Measurements from ENCODE around the gene CTNNBIP1.

DNA sequence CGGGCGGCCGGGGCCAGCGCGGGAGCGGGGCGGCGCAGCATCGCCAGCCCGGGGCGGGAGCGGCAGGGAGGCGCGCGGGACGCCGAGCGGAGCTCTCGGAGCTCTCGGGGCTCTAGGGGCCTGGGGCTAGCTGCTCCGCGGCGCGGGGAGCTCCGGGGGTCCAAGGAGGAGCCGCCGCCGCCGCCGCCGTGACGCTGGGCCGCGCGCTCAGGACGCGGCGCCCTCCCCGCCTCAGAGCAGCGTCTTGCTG is 86.5 kb downstream of the CTNNBIP1 start:
- TF ChIP-seq, protein P1, sequence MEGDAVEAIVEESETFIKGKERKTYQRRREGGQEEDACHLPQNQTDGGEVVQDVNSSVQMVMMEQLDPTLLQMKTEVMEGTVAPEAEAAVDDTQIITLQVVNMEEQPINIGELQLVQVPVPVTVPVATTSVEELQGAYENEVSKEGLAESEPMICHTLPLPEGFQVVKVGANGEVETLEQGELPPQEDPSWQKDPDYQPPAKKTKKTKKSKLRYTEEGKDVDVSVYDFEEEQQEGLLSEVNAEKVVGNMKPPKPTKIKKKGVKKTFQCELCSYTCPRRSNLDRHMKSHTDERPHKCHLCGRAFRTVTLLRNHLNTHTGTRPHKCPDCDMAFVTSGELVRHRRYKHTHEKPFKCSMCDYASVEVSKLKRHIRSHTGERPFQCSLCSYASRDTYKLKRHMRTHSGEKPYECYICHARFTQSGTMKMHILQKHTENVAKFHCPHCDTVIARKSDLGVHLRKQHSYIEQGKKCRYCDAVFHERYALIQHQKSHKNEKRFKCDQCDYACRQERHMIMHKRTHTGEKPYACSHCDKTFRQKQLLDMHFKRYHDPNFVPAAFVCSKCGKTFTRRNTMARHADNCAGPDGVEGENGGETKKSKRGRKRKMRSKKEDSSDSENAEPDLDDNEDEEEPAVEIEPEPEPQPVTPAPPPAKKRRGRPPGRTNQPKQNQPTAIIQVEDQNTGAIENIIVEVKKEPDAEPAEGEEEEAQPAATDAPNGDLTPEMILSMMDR (IDR thresholded peaks at IDR 0.05) = no peak
- TF ChIP-seq POLR2AphosphoS5 (IDR thresholded peaks at IDR 0.05; ENCODE audit: insufficient read depth in 1 of 2, low read depth in 1 of 2) = no peak
